Germinal center (tissue), 1 donor: Measurements from ENCODE around the gene SLC25A2.

Experiments used
- DNase-seq: peaks from one replicate; pipeline ENCODE4 v3.0.0; 2012; ENCODE audit warnings: mixed read lengths, low spot score

The SLC25A2 gene

GRCh38 chr5:141313711-141314110 lies 9.9 kb upstream of the SLC25A2 start:
- DNase-seq, result no peak

- DNase-seq, result no peak
Observed at GRCh38 chr5:141306630-141307029, 2.8 kb upstream of the SLC25A2 start.

- DNase-seq, result no peak
Observed at GRCh38 chr5:141298376-141298775, 5.5 kb downstream of the SLC25A2 start.

GRCh38 chr5:141272906-141273305 lies 30.9 kb downstream of the SLC25A2 start:
- no peak for DNase-seq

- no peak for DNase-seq
Observed at GRCh38 chr5:141269195-141269594, 34.7 kb downstream of the SLC25A2 start.

GRCh38 chr5:141261238-141261546 lies 42.7 kb downstream of the SLC25A2 start:
- DNase-seq, result no peak

GRCh38 chr5:141260458-141261237 lies 43.2 kb downstream of the SLC25A2 start:
- no peak for DNase-seq

GRCh38 chr5:141258948-141259347 lies 44.9 kb downstream of the SLC25A2 start:
- DNase-seq, result no peak

GRCh38 chr5:141258464-141258863 lies 45.4 kb downstream of the SLC25A2 start:
- no peak for DNase-seq
